Neutrophil (primary cell): ENCODE measurements around the gene OR51F2.

Experiments used
- H3K27ac ChIP-seq: fragments of 200-600 bp; sonication (generic); 2 replicates; pipeline ENCODE4 v1.5.1; 2016; ENCODE audit warnings: mild to moderate bottlenecking, moderate library complexity
- H3K27me3 ChIP-seq: fragments of 200-600 bp; sonication (generic); 2 replicates; pipeline ENCODE4 v1.6.0; 2016; ENCODE audit warnings: mild to moderate bottlenecking
- H3K36me3 ChIP-seq: fragments of 200-600 bp; sonication (generic); 2 replicates; pipeline ENCODE4 v1.5.1; 2017
- H3K4me1 ChIP-seq, 2 experiments: fragments of 200-600 bp in 1 of 2; sonication (generic) in 1 of 2; 1 replicate in 1 of 2; 2 replicates in 1 of 2; pipeline versions ENCODE4 v1.5.1 to v1.6.1; 2013 to 2016; ENCODE audit warnings: low read depth in 1 of 2, low read length in 1 of 2, mild to moderate bottlenecking in 1 of 2, moderate library complexity in 1 of 2; ENCODE audit not compliant: control insufficient read depth in 1 of 2, insufficient read depth in 1 of 2
- H3K4me3 ChIP-seq, 2 experiments: fragments of 200-600 bp in 1 of 2; sonication (generic) in 1 of 2; 1 replicate in 1 of 2; 2 replicates in 1 of 2; pipeline ENCODE4 v1.5.1; 2013 to 2016; ENCODE audit warnings: low read depth in 1 of 2, low read length in 1 of 2, mild to moderate bottlenecking in 1 of 2, moderate library complexity in 1 of 2
- H3K9me3 ChIP-seq: fragments of 200-600 bp; sonication (generic); 2 replicates; pipeline ENCODE4 v1.5.1; 2016
- CTCF ChIP-seq: fragments of 200-600 bp; sonication (generic); IDR thresholded peaks from 2 replicates; pipeline ENCODE4 v1.5.1; 2016; ENCODE audit warnings: antibody characterized with exemption

Gene OR51F2

GRCh38 chr11:4865855-4866254 is 44.7 kb downstream of the OR51F2 start:
- no peak for TF ChIP-seq CTCF
- no peaks in the 10 kb centered on the region for H3K27me3 ChIP-seq
- no peak overlapping the region for H3K27ac ChIP-seq
- H3K36me3 ChIP-seq = no peaks in the 10 kb centered on the region
- H3K4me3 ChIP-seq = no peak overlapping the region
- no peaks in the 10 kb centered on the region for H3K4me1 ChIP-seq
- H3K9me3 ChIP-seq = no peaks in the 10 kb centered on the region
